ENCODE measurements around the gene NRDC. TPM values are rescaled to one million over a fixed set of nuclear protein-coding genes. Genes with fewer than 3 reads are reported as not detected.
A peak's percentile ranks its signal among the peaks of the same experiment; 100 is the strongest.

NRDC gene
- total and polyA plus RNA-seq, 9 of the 15 experiments (the other 6 are each of a cell fraction or from before 2014, with no cell fraction given): 102 to 371 (median 201) TPM

DNA sequence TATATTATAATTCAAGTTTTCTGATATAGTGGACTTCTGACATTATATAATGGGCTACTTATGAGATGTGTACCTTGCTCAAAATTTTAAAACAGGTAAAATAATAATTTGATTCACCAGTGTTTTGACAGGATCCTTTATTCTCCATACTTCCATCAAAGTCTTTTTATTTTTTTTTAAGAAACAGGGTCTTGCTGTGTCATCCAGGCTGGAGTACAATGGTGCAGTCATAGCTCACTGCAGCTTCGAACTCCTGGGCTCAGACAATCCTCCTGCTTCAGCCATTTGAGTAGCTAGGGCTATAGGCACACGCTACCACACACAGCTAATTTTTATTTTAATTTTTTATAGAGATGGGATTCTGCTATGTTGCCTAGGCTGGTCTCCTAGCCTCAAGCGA, 129.4 kb downstream of the NRDC start:
- in situ Hi-C loops (cut with MboI): no loop called here
- no TSS peak for BruUV-seq (replicated peaks)
- H3K9ac ChIP-seq (ENCODE audit: insufficient read depth in 1 of 2, low read depth in 2 of 2, low read length in 2 of 2): no peak overlapping the region
- peaks cover 33% of the 10 kb centered on the region for H3K79me2 ChIP-seq (ENCODE audit: control insufficient read depth, insufficient read depth, low read length)
- DNase-seq (ENCODE audit: extremely low read depth in 1 of 4, low spot score in 3 of 4) (no peak), FAIRE-seq (no peak), ATAC-seq (peak; percentile 21)
- H3K9me3 ChIP-seq (replicated peaks; ENCODE audit: control insufficient read depth, insufficient read depth, low read depth, low read length): no peaks in the 10 kb centered on the region; the same call in 1 of the 2 replicates
- ChIA-PET POLR2A (interaction anchor here (1.1 to 6.8 kb wide), 5 partner anchors 10 to 20 kb away, joined by 3 to 44 read pairs (median 24); no protein-coding TSS in a partner anchor), CTCF (ENCODE audit: low intra/inter-chr PET ratio) (no interaction called here)
- no peaks in the 10 kb centered on the region for H4K20me1 ChIP-seq (replicated peaks; ENCODE audit: control insufficient read depth, insufficient read depth, low read length)
- H3K4me1 ChIP-seq (replicated peaks in 1 of 2; ENCODE audit: control insufficient read depth in 2 of 2, insufficient read depth in 2 of 2, low read length in 2 of 2): peaks cover 21 to 46% of the 10 kb centered on the region in 2 experiments; a peak in 3 of 5 replicates
- H3K27ac ChIP-seq (ENCODE audit: extremely low read depth, low read depth, low read length): peak overlapping the region; percentile 49; the same call in 2 of the 3 replicates
- no peaks in the 10 kb centered on the region for H3K9me1 ChIP-seq (ENCODE audit: control insufficient read depth, insufficient read depth, low read length)
- intact Hi-C loops (cut with micrococcal nuclease): no loop called here
- H3K27me3 ChIP-seq (ENCODE audit: control insufficient read depth in 2 of 2, insufficient read depth in 2 of 2, low read length in 2 of 2): no peaks in the 10 kb centered on the region
- peaks cover 62% of the 10 kb centered on the region for H3K36me3 ChIP-seq (ENCODE audit: control insufficient read depth, insufficient read depth, low read length)
- TF ChIP-seq NFATC3 (IDR thresholded peaks at IDR 0.05) (no peak), FUS (optimal IDR thresholded peaks at IDR 0.05; ENCODE audit: low read depth, low read length) (no peak), ZSCAN29 (IDR thresholded peaks at IDR 0.05) (no peak), ESRRB (CRISPR knock-in tag; IDR thresholded peaks at IDR 0.05; ENCODE audit: borderline replicate concordance) (no peak), KDM4B (IDR thresholded peaks at IDR 0.05; ENCODE audit: borderline replicate concordance in 2 of 2, low read depth in 1 of 2) (no peak), ZNF133 (CRISPR knock-in tag; IDR thresholded peaks at IDR 0.05) (no peak), FIP1L1 (IDR thresholded peaks at IDR 0.05; ENCODE audit: low read depth, low read length, poor library complexity, severe bottlenecking) (no peak), ZNF384 (IDR thresholded peaks at IDR 0.05; ENCODE audit: low read depth, low read length) (peak; percentile 60; the same call in 1 of the 2 replicates), BMI1 (IDR thresholded peaks at IDR 0.05; ENCODE audit: low read length) (no peak), HNRNPK (IDR thresholded peaks at IDR 0.05; ENCODE audit: low read depth, low read length, poor library complexity, severe bottlenecking) (no peak), GABPA (tag; conservative IDR thresholded peaks at IDR 0.05; ENCODE audit: low read depth) (no peak), C11orf30 (IDR thresholded peaks at IDR 0.05; ENCODE audit: low read depth) (peak; percentile 59; the same call in 1 of the 2 replicates), ZNF143 (CRISPR knock-in tag; IDR thresholded peaks at IDR 0.05) (no peak), NFRKB (IDR thresholded peaks at IDR 0.05; ENCODE audit: low read depth) (no peak), MAFK (IDR thresholded peaks at IDR 0.05; ENCODE audit: low read length) (no peak), EP300 (IDR thresholded peaks at IDR 0.05; ENCODE audit: low read length) (no peak), NFE2 (IDR thresholded peaks at IDR 0.05; ENCODE audit: low read depth) (peak; percentile 30; the same call in 1 of the 2 replicates), HMG20B (CRISPR knock-in tag; IDR thresholded peaks at IDR 0.05) (no peak), MTA3 (IDR thresholded peaks at IDR 0.05; ENCODE audit: borderline replicate concordance) (no peak), CEBPB (tag; IDR thresholded peaks at IDR 0.05) (no peak)
- TF ChIP-seq, protein P1, sequence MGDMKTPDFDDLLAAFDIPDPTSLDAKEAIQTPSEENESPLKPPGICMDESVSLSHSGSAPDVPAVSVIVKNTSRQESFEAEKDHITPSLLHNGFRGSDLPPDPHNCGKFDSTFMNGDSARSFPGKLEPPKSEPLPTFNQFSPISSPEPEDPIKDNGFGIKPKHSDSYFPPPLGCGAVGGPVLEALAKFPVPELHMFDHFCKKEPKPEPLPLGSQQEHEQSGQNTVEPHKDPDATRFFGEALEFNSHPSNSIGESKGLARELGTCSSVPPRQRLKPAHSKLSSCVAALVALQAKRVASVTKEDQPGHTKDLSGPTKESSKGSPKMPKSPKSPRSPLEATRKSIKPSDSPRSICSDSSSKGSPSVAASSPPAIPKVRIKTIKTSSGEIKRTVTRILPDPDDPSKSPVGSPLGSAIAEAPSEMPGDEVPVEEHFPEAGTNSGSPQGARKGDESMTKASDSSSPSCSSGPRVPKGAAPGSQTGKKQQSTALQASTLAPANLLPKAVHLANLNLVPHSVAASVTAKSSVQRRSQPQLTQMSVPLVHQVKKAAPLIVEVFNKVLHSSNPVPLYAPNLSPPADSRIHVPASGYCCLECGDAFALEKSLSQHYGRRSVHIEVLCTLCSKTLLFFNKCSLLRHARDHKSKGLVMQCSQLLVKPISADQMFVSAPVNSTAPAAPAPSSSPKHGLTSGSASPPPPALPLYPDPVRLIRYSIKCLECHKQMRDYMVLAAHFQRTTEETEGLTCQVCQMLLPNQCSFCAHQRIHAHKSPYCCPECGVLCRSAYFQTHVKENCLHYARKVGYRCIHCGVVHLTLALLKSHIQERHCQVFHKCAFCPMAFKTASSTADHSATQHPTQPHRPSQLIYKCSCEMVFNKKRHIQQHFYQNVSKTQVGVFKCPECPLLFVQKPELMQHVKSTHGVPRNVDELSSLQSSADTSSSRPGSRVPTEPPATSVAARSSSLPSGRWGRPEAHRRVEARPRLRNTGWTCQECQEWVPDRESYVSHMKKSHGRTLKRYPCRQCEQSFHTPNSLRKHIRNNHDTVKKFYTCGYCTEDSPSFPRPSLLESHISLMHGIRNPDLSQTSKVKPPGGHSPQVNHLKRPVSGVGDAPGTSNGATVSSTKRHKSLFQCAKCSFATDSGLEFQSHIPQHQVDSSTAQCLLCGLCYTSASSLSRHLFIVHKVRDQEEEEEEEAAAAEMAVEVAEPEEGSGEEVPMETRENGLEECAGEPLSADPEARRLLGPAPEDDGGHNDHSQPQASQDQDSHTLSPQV (IDR thresholded peaks at IDR 0.05): 0 out of 2 replicates have a peak, but pooled peaks have one; percentile 28
- no peak overlapping the region for H3K4me3 ChIP-seq
- no peak overlapping the region for H3K4me2 ChIP-seq (ENCODE audit: insufficient read depth, low read length)
- no peak overlapping the region for H2AFZ ChIP-seq (ENCODE audit: low read depth, low read length)
- 62% methylated on average over 3 of the region's 3 CpGs for WGBS (ENCODE audit: insufficient coverage, low coverage, missing lambda C conversion rate)
